ENCODE measurements around the gene ABCB8. TPM values are rescaled to one million over a fixed set of nuclear protein-coding genes. Genes with fewer than 3 reads are reported as not detected.
A peak's percentile ranks its signal among the peaks of the same experiment; 100 is the strongest.

The ABCB8 gene
- total RNA-seq, 1 donor from 2014 or later = 17.4 TPM

DNA sequence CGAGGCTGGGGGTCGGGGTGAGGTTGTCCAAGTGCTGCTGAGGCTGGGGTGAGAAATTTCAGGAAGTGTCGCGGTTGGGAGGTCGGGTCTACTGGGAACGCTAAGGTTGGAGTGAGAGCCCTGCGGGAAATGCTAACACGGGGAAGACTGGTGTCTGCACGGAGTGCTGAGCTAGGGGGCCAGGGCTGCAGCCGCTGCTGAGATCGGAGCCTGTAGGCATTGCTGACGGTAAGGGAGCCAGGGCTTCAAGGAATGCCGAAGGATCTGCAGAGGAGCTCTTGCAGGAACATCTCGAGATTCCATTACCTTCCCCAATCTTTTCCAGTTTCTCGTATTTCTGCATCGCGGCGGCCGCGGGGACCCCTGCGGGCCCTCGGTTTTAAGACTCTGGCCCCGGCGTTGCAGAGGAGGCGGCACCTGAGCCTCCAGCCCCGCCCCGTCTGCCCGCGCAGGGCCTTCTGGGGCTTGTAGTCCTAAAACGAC is 29.3 kb downstream of the ABCB8 start, which contains the start of gene CDK5:
TSS of gene CDK5 (minus strand) at position 392 of the 483 bp plus-strand sequence. CDS start at position 343, 49 bp downstream.
- Mint-ChIP-seq H3K36me3 (ENCODE audit: low read depth, unreplicated experiment) (peaks cover 9% of the 10 kb centered on the region), H3K27ac (ENCODE audit: unreplicated experiment) (peak within 1 kb of the TSS; percentile 89), H3K4me1 (ENCODE audit: unreplicated experiment) (peaks cover 42% of the 10 kb centered on the region), H3K4me3 (ENCODE audit: unreplicated experiment) (peak within 1 kb of the TSS; percentile 96), H3K27me3 (ENCODE audit: unreplicated experiment) (peaks cover 23% of the 10 kb centered on the region), H3K9me3 (ENCODE audit: unreplicated experiment) (no peaks in the 10 kb centered on the region)
- no peak for DNase-seq (ENCODE audit: low spot score)
- TF ChIP-seq, protein P1, sequence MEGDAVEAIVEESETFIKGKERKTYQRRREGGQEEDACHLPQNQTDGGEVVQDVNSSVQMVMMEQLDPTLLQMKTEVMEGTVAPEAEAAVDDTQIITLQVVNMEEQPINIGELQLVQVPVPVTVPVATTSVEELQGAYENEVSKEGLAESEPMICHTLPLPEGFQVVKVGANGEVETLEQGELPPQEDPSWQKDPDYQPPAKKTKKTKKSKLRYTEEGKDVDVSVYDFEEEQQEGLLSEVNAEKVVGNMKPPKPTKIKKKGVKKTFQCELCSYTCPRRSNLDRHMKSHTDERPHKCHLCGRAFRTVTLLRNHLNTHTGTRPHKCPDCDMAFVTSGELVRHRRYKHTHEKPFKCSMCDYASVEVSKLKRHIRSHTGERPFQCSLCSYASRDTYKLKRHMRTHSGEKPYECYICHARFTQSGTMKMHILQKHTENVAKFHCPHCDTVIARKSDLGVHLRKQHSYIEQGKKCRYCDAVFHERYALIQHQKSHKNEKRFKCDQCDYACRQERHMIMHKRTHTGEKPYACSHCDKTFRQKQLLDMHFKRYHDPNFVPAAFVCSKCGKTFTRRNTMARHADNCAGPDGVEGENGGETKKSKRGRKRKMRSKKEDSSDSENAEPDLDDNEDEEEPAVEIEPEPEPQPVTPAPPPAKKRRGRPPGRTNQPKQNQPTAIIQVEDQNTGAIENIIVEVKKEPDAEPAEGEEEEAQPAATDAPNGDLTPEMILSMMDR (IDR thresholded peaks at IDR 0.05; ENCODE audit: unreplicated experiment) = no peak

DNA sequence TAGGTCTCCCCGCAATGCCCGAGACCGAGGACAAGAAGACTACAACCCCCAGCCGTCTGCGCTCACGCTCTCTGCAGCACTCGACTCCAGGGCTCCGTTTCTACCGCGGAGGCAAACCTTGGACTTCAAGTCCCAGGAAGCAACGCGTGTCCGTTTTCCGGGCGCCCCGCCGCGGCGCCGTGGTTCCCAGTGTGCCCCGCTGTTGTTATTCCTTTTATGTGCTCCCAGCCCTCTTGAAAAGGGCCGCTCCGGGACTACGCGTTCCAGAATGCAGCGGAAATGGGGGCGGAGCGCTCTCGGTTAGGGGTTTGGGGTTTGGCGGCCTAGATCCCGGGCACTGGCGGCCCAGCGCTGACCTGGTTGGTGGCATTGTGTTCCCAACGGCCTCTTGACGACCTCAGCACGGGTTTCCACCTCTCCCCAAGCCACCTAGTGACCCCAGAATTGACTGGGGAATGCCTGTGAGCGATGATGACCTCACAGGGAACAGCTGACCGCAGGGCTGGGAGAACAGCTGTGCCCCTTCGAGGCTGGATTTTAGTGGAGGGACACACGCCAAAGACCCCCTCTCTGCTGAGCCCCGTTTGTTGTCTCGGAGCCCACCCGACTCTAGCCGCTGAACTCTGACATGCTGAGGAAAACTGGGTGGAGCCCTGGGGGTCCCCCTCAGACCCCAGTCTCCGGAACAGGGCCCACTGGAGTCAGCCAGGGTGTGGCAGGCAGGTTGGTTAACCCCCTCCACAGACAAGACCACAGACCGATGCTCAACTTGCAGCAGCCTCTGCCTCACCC is 29.9 kb downstream of the ABCB8 start:
- Mint-ChIP-seq H3K36me3 (ENCODE audit: low read depth, unreplicated experiment) (peaks cover 4% of the 10 kb centered on the region), H3K9me3 (ENCODE audit: unreplicated experiment) (no peaks in the 10 kb centered on the region), H3K4me3 (ENCODE audit: unreplicated experiment) (peak overlapping the region; percentile 96), H3K27me3 (ENCODE audit: unreplicated experiment) (peaks cover 18% of the 10 kb centered on the region), H3K4me1 (ENCODE audit: unreplicated experiment) (peaks cover 35% of the 10 kb centered on the region), H3K27ac (ENCODE audit: unreplicated experiment) (peak overlapping the region; percentile 89)
- DNase-seq (ENCODE audit: low spot score) = peak; percentile 94
- TF ChIP-seq, protein P1 (IDR thresholded peaks at IDR 0.05; ENCODE audit: unreplicated experiment) = no peak

DNA sequence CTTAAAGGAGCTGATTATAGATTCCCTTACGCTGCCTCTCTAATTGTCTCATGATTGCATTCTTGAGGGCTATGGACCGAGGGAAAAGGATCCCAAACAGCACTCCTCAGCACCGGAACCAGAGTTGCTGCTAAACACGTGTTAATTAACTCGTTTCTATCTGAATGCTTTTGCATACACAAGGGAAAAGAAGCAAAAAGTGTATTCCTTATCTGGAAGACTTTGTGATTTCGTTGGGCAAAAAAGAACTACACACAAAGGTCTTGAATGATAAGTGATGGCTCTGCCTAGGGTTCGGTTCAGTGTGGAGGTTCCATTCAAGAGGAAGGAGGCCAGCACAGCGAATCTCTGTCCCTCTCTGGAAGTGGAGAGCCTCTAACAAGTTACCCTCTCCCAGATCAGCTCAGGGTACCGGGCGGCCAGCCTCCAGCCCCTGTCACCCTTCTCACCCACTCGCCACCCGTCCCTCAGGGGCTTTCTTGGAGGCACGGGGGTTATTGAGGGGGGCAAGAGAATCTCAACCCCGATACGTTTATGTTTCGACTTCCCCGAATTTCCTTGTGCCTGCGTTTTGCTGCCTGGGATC is 30.6 kb downstream of the ABCB8 start:
- Mint-ChIP-seq H3K36me3 (ENCODE audit: low read depth, unreplicated experiment) (peaks cover 4% of the 10 kb centered on the region), H3K9me3 (ENCODE audit: unreplicated experiment) (no peaks in the 10 kb centered on the region), H3K27me3 (ENCODE audit: unreplicated experiment) (peaks cover 18% of the 10 kb centered on the region), H3K4me3 (ENCODE audit: unreplicated experiment) (peak overlapping the region; percentile 96), H3K27ac (ENCODE audit: unreplicated experiment) (peak overlapping the region; percentile 89), H3K4me1 (ENCODE audit: unreplicated experiment) (peaks cover 35% of the 10 kb centered on the region)
- DNase-seq (ENCODE audit: low spot score) = no peak
- TF ChIP-seq, protein P1 (IDR thresholded peaks at IDR 0.05; ENCODE audit: unreplicated experiment) = no peak

DNA sequence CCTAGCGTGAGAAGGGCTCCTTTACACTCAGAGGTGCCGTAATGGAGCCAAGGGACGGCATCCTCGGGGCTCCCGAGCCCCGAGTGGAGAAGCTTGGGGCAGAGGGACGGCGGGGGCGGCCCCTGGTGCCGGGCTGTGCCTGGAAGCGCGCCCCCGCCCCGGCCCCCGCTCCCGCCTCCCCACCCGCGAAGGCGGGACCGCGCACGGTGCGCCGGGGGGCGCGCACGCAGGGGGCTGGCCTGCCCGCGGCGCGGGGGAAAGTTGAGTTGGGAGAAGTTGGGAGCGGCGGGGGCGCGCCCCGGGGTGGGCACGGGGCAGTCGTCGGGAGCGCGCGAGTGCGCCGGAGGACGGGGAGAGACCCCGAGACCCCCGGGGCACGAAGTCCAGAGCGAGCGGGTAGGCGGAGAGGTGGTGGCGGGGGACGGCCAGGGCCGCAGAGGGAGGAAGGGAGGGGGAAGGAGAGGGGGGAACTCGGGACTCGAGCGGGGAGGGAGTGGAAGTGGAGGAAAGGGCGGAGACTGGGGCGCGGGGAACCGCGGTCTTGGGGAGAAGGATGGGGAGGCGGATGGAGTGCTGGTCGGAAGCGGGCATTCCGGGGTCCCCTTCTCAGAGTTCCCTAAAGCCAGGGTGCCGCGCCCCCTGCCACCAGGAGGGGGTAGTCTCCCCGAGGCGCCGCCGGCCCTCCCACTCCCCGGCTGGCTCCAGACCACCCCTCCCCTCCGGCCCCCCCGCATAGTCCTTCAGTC is 31.3 kb downstream of the ABCB8 start, which contains the start of gene SLC4A2:
TSS of gene SLC4A2 (plus strand) at position 223 of the 746 bp plus-strand sequence. CDS start 2,399 bp downstream, outside the sequence.
- no peaks in the 10 kb centered on the region for H3K9me3 Mint-ChIP-seq (ENCODE audit: unreplicated experiment)
- peak within 1 kb of the TSS; percentile 89 for H3K27ac Mint-ChIP-seq (ENCODE audit: unreplicated experiment)
- DNase-seq (ENCODE audit: low spot score) = peak; percentile 65
- H3K4me3 Mint-ChIP-seq (ENCODE audit: unreplicated experiment) = peak within 1 kb of the TSS; percentile 96
- TF ChIP-seq, protein P1 (IDR thresholded peaks at IDR 0.05; ENCODE audit: unreplicated experiment) = peak; percentile 67
- H3K27me3 Mint-ChIP-seq (ENCODE audit: unreplicated experiment) = peaks cover 13% of the 10 kb centered on the region
- peaks cover 35% of the 10 kb centered on the region for H3K4me1 Mint-ChIP-seq (ENCODE audit: unreplicated experiment)
- H3K36me3 Mint-ChIP-seq (ENCODE audit: low read depth, unreplicated experiment) = peaks cover 3% of the 10 kb centered on the region
